ENCODE measurements around the gene PSMD11.

Gene PSMD11

GRCh38 chr17:32470405-32471167, 26.3 kb downstream of the PSMD11 start:
- no peak for DNase-seq

GRCh38 chr17:32471652-32472051, 27.3 kb downstream of the PSMD11 start:
- no peak for DNase-seq

GRCh38 chr17:32475258-32475657, 30.9 kb downstream of the PSMD11 start:
- no peak for DNase-seq

- no peak for DNase-seq
Measured at GRCh38 chr17:32477220-32477619, 32.9 kb downstream of the PSMD11 start.

GRCh38 chr17:32479074-32479617, 34.8 kb downstream of the PSMD11 start:
- no peak for DNase-seq

GRCh38 chr17:32481193-32481592, 36.9 kb downstream of the PSMD11 start:
- DNase-seq, result no peak

GRCh38 chr17:32482568-32483320, 38.4 kb downstream of the PSMD11 start:
- no peak for DNase-seq

- DNase-seq, result peak; percentile 42
Measured at GRCh38 chr17:32483451-32484019, 39.2 kb downstream of the PSMD11 start.

- DNase-seq, result no peak
Measured at GRCh38 chr17:32484041-32484461, 39.7 kb downstream of the PSMD11 start.

- DNase-seq, result no peak
Measured at GRCh38 chr17:32484628-32485027, 40.3 kb downstream of the PSMD11 start.

- no peak for DNase-seq
Measured at GRCh38 chr17:32485261-32486110, 41.2 kb downstream of the PSMD11 start.

- peak; percentile 63 for DNase-seq
Measured at GRCh38 chr17:32486111-32486700, 41.9 kb downstream of the PSMD11 start.

GRCh38 chr17:32486701-32487472, 42.6 kb downstream of the PSMD11 start, which contains the start of gene CDK5R1:
CDK5R1 (plus strand) TSS chr17:32486993; CDS start chr17:32487621, 628 bp downstream.
- DNase-seq, result peak; percentile 73

- DNase-seq, result no peak
Measured at GRCh38 chr17:32487473-32488176, 43.3 kb downstream of the PSMD11 start.

- no peak for DNase-seq
Measured at GRCh38 chr17:32488177-32488542, 43.9 kb downstream of the PSMD11 start.

GRCh38 chr17:32488604-32489180, 44.4 kb downstream of the PSMD11 start:
- DNase-seq, result no peak

- no peak for DNase-seq
Measured at GRCh38 chr17:32489320-32490100, 45.2 kb downstream of the PSMD11 start.

- DNase-seq, result no peak
Measured at GRCh38 chr17:32490101-32490482, 45.8 kb downstream of the PSMD11 start.
